Neural progenitor cell (in vitro differentiated cells): Measurements from ENCODE around the gene MAPK4. TPM values are rescaled to one million over a fixed set of nuclear protein-coding genes. Genes with fewer than 3 reads are reported as not detected.
"Not testable (repeated sequence)": the region's sequence is repeated elsewhere in the genome, so short reads cannot be mapped to it uniquely, and the experiment has no call there.

Experiments used
- DNase-seq: peaks from one replicate; pipeline ENCODE4 v3.0.0-alpha.2; 2016; ENCODE audit warnings: low spot score
- H2AFZ ChIP-seq: fragments of 200-600 bp; sonication (generic); replicated peaks from 2 replicates; pipeline ENCODE4 v1.6.1; 2016; ENCODE audit warnings: antibody characterized with exemption
- H3F3A ChIP-seq: fragments of 200-600 bp; sonication (generic); 2 replicates; pipeline ENCODE4 v1.6.1; 2016; ENCODE audit warnings: antibody characterized with exemption, low read depth
- H3K27ac ChIP-seq: fragments of 200-600 bp; sonication (generic); 2 replicates; pipeline ENCODE4 v1.5.1; 2016; ENCODE audit warnings: mild to moderate bottlenecking
- H3K27me3 ChIP-seq: fragments of 200-600 bp; sonication (generic); 2 replicates; pipeline ENCODE4 v1.6.1; 2016; ENCODE audit warnings: mild to moderate bottlenecking, moderate library complexity
- H3K36me3 ChIP-seq: fragments of 200-600 bp; sonication (generic); 2 replicates; pipeline ENCODE4 v1.5.1; 2016
- H3K4me1 ChIP-seq: fragments of 200-600 bp; sonication (generic); 2 replicates; pipeline ENCODE4 v1.6.1; 2016; ENCODE audit warnings: mixed run types
- H3K4me2 ChIP-seq: fragments of 200-600 bp; sonication (generic); 2 replicates; pipeline ENCODE4 v1.6.1; 2016
- H3K4me3 ChIP-seq: fragments of 200-600 bp; sonication (generic); 2 replicates; pipeline ENCODE4 v1.5.1; 2016
- H3K79me2 ChIP-seq: fragments of 200-600 bp; sonication (generic); 2 replicates; pipeline ENCODE4 v1.6.1; 2016; ENCODE audit warnings: low read depth
- H3K9ac ChIP-seq: fragments of 200-600 bp; sonication (generic); 2 replicates; pipeline ENCODE4 v1.6.1; 2016
- H3K9me3 ChIP-seq: fragments of 200-600 bp; sonication (generic); 2 replicates; pipeline ENCODE4 v1.5.1; 2016; ENCODE audit warnings: low read depth
- H4K20me1 ChIP-seq: fragments of 200-600 bp; sonication (generic); 2 replicates; pipeline ENCODE4 v1.6.1; 2016; ENCODE audit warnings: low read depth
- H3K27ac Mint-ChIP-seq: 3 replicates; pipeline ENCODE4 v1.8.0; 2021; ENCODE audit warnings: mixed read lengths
- H3K27me3 Mint-ChIP-seq: 2 replicates; pipeline ENCODE4 v1.8.0; 2022; ENCODE audit warnings: low read depth, mild to moderate bottlenecking, inconsistent platforms, moderate library complexity, mixed read lengths; ENCODE audit not compliant: insufficient read depth
- H3K36me3 Mint-ChIP-seq: 3 replicates; pipeline ENCODE4 v1.8.0; 2021; ENCODE audit warnings: mixed read lengths
- H3K4me1 Mint-ChIP-seq: 3 replicates; pipeline ENCODE4 v1.8.0; 2021; ENCODE audit warnings: mixed read lengths
- H3K4me3 Mint-ChIP-seq: 3 replicates; pipeline ENCODE4 v1.8.0; 2021; ENCODE audit warnings: mild to moderate bottlenecking, moderate library complexity, mixed read lengths
- H3K9me3 Mint-ChIP-seq: 3 replicates; pipeline ENCODE4 v1.8.0; 2020; ENCODE audit warnings: mixed read lengths
- EZH2 ChIP-seq: fragments of 200-600 bp; sonication (generic); IDR thresholded peaks from 2 replicates; pipeline ENCODE4 v1.6.1; 2017; ENCODE audit warnings: antibody characterized with exemption, mild to moderate bottlenecking, moderate library complexity
- EZH2phosphoT487 ChIP-seq: fragments of 200-600 bp; sonication (generic); IDR thresholded peaks from 2 replicates; pipeline ENCODE4 v1.6.1; 2017; ENCODE audit warnings: antibody characterized with exemption
- total RNA-seq: library from RNA; depleted of rRNA; stranded (reverse); fragments of >200 nt; gene quantifications from 2 replicates; pipeline ENCODE4 v1.2.3, GENCODE V29; 2015; ENCODE audit warnings: low replicate concordance
- TF ChIP-seq, protein P1 (sequence below): fragments of 200-600 bp; sonication (generic); IDR thresholded peaks from 2 replicates; pipeline ENCODE4 v1.5.1; 2017; ENCODE audit warnings: antibody characterized with exemption, mild to moderate bottlenecking

Gene MAPK4
- total RNA-seq, 1 donor from 2014 or later = 7.0 TPM

DNA sequence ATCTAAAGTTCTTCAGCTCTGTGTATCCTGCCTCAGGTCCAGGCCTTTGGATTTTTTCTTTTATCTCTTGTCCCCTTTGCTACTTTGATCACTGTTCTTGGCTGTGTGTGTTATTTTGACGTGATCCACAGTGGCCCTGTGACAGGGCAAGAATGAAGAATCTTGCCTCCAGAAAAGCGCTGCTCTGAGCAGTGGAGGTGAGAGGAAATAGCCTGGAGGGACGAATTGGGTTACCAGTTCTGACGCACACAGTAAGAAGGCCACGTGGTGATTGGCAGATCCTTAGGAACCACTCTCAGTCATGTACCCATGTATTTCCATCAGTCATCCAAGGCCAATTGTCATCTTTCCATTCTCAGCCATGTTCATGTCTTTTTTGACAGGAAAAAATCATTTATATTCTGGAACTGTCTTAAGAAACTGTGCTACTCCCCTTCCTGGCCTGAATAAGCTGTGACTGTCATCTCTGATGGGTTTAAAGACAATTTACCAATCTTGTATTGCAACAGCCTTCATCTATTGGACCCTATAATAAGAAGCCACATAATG lies 47.6 kb downstream of the MAPK4 start:
- DNase-seq = no peak
- Histone ChIP-seq H3K36me3 (no peaks in the 10 kb centered on the region), H3K27ac (no peak overlapping the region), H4K20me1 (no peaks in the 10 kb centered on the region), H3K9ac (no peak overlapping the region), H3K79me2 (no peaks in the 10 kb centered on the region), H3K27me3 (no peaks in the 10 kb centered on the region), H3K4me2 (no peak overlapping the region), H3K4me3 (no peak overlapping the region), H3K9me3 (no peaks in the 10 kb centered on the region), H3F3A (no peaks in the 10 kb centered on the region), H3K4me1 (no peaks in the 10 kb centered on the region), H2AFZ (no peak overlapping the region)
- no peak overlapping the region for H3K27ac Mint-ChIP-seq
- no peaks in the 10 kb centered on the region for H3K4me1 Mint-ChIP-seq
- no peaks in the 10 kb centered on the region for H3K27me3 Mint-ChIP-seq
- no peak for TF ChIP-seq EZH2phosphoT487
- no peak for TF ChIP-seq EZH2
- TF ChIP-seq, protein P1, sequence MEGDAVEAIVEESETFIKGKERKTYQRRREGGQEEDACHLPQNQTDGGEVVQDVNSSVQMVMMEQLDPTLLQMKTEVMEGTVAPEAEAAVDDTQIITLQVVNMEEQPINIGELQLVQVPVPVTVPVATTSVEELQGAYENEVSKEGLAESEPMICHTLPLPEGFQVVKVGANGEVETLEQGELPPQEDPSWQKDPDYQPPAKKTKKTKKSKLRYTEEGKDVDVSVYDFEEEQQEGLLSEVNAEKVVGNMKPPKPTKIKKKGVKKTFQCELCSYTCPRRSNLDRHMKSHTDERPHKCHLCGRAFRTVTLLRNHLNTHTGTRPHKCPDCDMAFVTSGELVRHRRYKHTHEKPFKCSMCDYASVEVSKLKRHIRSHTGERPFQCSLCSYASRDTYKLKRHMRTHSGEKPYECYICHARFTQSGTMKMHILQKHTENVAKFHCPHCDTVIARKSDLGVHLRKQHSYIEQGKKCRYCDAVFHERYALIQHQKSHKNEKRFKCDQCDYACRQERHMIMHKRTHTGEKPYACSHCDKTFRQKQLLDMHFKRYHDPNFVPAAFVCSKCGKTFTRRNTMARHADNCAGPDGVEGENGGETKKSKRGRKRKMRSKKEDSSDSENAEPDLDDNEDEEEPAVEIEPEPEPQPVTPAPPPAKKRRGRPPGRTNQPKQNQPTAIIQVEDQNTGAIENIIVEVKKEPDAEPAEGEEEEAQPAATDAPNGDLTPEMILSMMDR = no peak
- no peak overlapping the region for H3K4me3 Mint-ChIP-seq
- peaks cover 11% of the 10 kb centered on the region for H3K36me3 Mint-ChIP-seq
- H3K9me3 Mint-ChIP-seq = peaks cover 5% of the 10 kb centered on the region

GRCh38 chr18:50609171-50609570 lies 49.3 kb downstream of the MAPK4 start:
- not testable (repeated sequence) for H3K79me2 ChIP-seq, H3K27me3 ChIP-seq, H3K4me2 ChIP-seq, H3K4me1 Mint-ChIP-seq, H3K4me1 ChIP-seq, H3K27ac ChIP-seq, H3K9ac ChIP-seq, H3K4me3 ChIP-seq, H3K9me3 ChIP-seq, H4K20me1 ChIP-seq, H2AFZ ChIP-seq, H3K4me3 Mint-ChIP-seq, H3F3A ChIP-seq, H3K36me3 ChIP-seq, H3K27me3 Mint-ChIP-seq, DNase-seq
- Mint-ChIP-seq H3K27ac (peak overlapping the region; percentile 53), H3K36me3 (peaks cover 18% of the 10 kb centered on the region), H3K9me3 (peaks cover 13% of the 10 kb centered on the region)

DNA sequence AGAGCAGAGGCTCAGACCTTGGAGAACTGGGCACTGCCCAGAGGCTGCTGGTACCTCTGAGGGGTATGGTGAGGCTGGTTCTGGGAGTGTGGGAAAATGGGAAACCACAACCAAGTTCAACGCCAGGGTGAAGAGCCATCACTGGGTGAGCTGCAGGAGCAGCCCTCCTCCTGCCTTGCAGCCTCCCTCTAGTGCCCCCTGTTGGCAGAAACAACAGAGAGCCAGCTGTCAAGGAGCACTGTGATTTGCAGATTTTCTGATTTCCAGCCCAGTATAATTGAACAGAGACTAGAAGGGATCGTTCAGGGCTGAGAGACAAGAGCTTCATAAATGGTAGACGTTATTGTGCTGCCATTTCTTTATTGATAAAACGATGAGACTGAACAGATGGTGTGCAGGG lies 50.5 kb downstream of the MAPK4 start:
- Mint-ChIP-seq H3K27me3 (no peaks in the 10 kb centered on the region), H3K9me3 (peaks cover 13% of the 10 kb centered on the region)

DNA sequence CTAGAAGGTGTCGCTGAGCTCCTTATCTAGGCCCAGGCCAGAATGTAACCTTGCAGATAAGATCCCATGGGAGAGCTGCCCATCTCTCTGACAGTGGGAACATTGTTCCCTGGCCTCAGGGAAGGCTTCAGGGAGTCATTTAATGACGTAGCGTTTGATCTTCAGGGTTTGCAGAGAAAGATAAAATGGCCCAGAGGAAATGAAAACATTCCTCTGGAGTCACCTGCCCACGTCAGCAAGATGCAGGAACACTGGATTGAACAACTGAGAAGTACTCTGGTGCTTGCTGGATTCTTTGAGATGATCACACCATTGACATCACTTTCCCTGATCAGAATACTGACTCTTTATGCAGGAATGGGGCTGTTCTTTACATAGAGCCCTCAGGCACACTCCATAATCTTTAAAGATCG lies 51.6 kb downstream of the MAPK4 start:
- no peaks in the 10 kb centered on the region for H3K27me3 Mint-ChIP-seq
- no peak overlapping the region for H3K27ac ChIP-seq
- no peaks in the 10 kb centered on the region for H3K4me1 Mint-ChIP-seq
- H3K4me1 ChIP-seq = no peaks in the 10 kb centered on the region
- no peak for DNase-seq
- H3K4me2 ChIP-seq = no peak overlapping the region
- H3F3A ChIP-seq = no peaks in the 10 kb centered on the region
- TF ChIP-seq, protein P1 = no peak
- no peak for TF ChIP-seq EZH2
- TF ChIP-seq EZH2phosphoT487 = no peak
- H3K36me3 ChIP-seq = no peaks in the 10 kb centered on the region
- no peak overlapping the region for H2AFZ ChIP-seq
- no peaks in the 10 kb centered on the region for H3K79me2 ChIP-seq
- H3K4me3 ChIP-seq = no peak overlapping the region
- peaks cover 22% of the 10 kb centered on the region for H3K36me3 Mint-ChIP-seq
- no peak overlapping the region for H3K4me3 Mint-ChIP-seq
- H3K9me3 ChIP-seq = no peaks in the 10 kb centered on the region
- no peaks in the 10 kb centered on the region for H4K20me1 ChIP-seq
- H3K27me3 ChIP-seq = no peaks in the 10 kb centered on the region
- no peak overlapping the region for H3K27ac Mint-ChIP-seq
- no peak overlapping the region for H3K9ac ChIP-seq
- peaks cover 13% of the 10 kb centered on the region for H3K9me3 Mint-ChIP-seq

More for the DNA sequence above, 50.5 kb downstream of the MAPK4 start:
- H3K4me1 Mint-ChIP-seq = no peaks in the 10 kb centered on the region
- Histone ChIP-seq H3K9me3 (no peaks in the 10 kb centered on the region), H3K36me3 (no peaks in the 10 kb centered on the region), H3K4me1 (no peaks in the 10 kb centered on the region), H3F3A (no peaks in the 10 kb centered on the region), H3K9ac (no peak overlapping the region), H4K20me1 (no peaks in the 10 kb centered on the region), H3K4me3 (no peak overlapping the region), H3K4me2 (no peak overlapping the region), H3K27ac (no peak overlapping the region), H2AFZ (no peak overlapping the region), H3K27me3 (no peaks in the 10 kb centered on the region), H3K79me2 (no peaks in the 10 kb centered on the region)
- TF ChIP-seq, protein P1 = peak; percentile 34
- no peak for TF ChIP-seq EZH2phosphoT487
- TF ChIP-seq EZH2 = no peak
- DNase-seq = no peak
- H3K4me3 Mint-ChIP-seq = no peak overlapping the region
- H3K27ac Mint-ChIP-seq = no peak overlapping the region
- peaks cover 22% of the 10 kb centered on the region for H3K36me3 Mint-ChIP-seq
